Activated CD8-positive, alpha-beta memory T cell treated with anti-CD3 and anti-CD28 coated beads, Interleukin-2, amount 10 ng/mL, durations not matched to agents 7 days and 5 days (primary cell): ENCODE data around the gene TRPV6. TPM values are rescaled to one million over a fixed set of nuclear protein-coding genes. Genes with fewer than 3 reads are reported as not detected.
A peak's percentile ranks its signal among the peaks of the same experiment; 100 is the strongest.

Source experiments
- ATAC-seq: fragments of 150-1000 bp; cut with Tn5 transposase; one replicate; pipeline ENCODE4 v1.10.0; 2021; ENCODE audit warnings: moderate library complexity
- CTCF ChIA-PET: fragments of 350-600 bp; sonication (Branson Sonifier 250); formaldehyde crosslinking; loops from one replicate; lab custom pipeline; 2021; ENCODE audit warnings: antibody characterized with exemption; lab: Charles Lee
- DNase-seq: peaks from one replicate; pipeline ENCODE4 v3.0.0-alpha.2; 2020
- H3K27ac Mint-ChIP-seq: one replicate; pipeline ENCODE4 v1.8.0; 2021; ENCODE audit warnings: mild to moderate bottlenecking, mixed read lengths
- H3K27me3 Mint-ChIP-seq: one replicate; pipeline ENCODE4 v1.8.0; 2021; ENCODE audit warnings: mixed read lengths
- H3K36me3 Mint-ChIP-seq: one replicate; pipeline ENCODE4 v1.8.0; 2021; ENCODE audit warnings: mild to moderate bottlenecking, mixed read lengths
- H3K4me1 Mint-ChIP-seq: one replicate; pipeline ENCODE4 v1.8.0; 2021; ENCODE audit warnings: mixed read lengths
- H3K4me3 Mint-ChIP-seq: one replicate; pipeline ENCODE4 v1.8.0; 2021; ENCODE audit warnings: mild to moderate bottlenecking, moderate library complexity, mixed read lengths
- H3K9me3 Mint-ChIP-seq: one replicate; pipeline ENCODE4 v1.8.0; 2022; ENCODE audit warnings: low read depth, mixed read lengths
- total RNA-seq, 2 experiments: library from RNA; stranded (reverse); gene quantifications; one replicate each; pipeline ENCODE4 v1.2.3, GENCODE V29; 2021

TRPV6 gene
- total RNA-seq, 2 experiments from 2014 or later: not detected

DNA sequence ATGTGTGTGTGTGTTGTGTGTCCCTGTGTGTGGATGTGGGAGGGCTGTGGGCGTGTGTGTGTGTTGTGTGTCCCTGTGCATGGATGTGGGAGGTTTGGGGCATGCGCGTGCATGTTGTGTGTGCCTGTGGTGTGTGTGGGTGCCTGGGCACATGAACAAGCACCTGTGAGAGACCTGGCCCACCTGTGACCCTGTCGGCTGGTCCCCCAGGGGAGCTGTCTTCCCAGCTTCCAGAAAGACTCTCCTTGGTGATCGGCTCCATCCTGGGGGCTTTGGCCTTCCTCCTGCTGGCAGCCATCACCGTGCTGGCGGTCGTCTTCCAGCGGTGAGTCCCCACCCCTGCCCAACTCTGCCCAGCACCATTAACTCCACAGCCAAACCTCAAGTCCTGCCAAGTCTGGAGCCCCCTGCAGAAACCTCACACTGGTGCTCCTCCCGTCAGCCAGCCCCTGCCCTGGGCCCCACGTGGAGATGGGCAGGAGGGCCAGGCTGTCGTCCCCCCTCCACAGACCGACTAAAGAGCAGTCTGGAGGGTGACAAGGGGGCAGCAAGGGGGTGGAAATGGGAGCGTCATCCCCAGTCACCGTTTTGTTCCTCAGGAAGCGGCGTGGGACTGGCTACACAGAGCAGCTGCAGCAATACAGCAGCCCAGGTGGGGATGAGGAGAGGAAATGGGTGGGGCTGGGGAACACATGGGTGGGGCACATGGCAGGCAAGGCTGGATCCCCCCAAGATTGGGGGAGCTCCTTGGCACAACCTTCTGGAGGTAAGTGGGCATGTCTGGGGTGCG is 18.0 kb downstream of the TRPV6 start:
- CTCF ChIA-PET: interaction anchor here (1.1 to 2.0 kb wide), 2 partner anchors 9 to 13 kb away, joined by 3 to 18 read pairs; partner anchors contain the start of gene EPHB6
- Mint-ChIP-seq H3K27ac (no peak overlapping the region), H3K4me3 (no peak overlapping the region), H3K36me3 (no peaks in the 10 kb centered on the region), H3K9me3 (no peaks in the 10 kb centered on the region), H3K4me1 (no peaks in the 10 kb centered on the region), H3K27me3 (no peaks in the 10 kb centered on the region)
- DNase-seq: peak; percentile 36
- no peak for ATAC-seq

DNA sequence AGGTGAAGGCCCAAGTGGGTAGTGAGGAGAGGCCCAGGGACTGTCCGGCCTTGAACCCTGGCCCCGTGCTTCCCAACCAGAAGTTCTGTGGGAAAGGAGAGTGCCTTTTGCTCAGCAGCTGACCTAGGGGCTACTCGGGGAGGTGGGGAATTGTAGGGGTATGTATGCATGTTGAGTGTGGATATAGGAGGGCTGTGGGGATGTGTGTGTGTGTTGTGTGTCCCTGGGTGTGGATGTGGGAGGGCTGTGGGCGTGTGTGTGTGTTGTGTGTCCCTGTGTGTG is 18.5 kb downstream of the TRPV6 start:
- DNase-seq: no peak
- no peaks in the 10 kb centered on the region for H3K36me3 Mint-ChIP-seq
- CTCF ChIA-PET: interaction anchor here (1.1 to 2.0 kb wide), 3 partner anchors 8 to 15 kb away, joined by 3 to 18 read pairs (median 4); partner anchors contain the start of gene EPHB6

DNA sequence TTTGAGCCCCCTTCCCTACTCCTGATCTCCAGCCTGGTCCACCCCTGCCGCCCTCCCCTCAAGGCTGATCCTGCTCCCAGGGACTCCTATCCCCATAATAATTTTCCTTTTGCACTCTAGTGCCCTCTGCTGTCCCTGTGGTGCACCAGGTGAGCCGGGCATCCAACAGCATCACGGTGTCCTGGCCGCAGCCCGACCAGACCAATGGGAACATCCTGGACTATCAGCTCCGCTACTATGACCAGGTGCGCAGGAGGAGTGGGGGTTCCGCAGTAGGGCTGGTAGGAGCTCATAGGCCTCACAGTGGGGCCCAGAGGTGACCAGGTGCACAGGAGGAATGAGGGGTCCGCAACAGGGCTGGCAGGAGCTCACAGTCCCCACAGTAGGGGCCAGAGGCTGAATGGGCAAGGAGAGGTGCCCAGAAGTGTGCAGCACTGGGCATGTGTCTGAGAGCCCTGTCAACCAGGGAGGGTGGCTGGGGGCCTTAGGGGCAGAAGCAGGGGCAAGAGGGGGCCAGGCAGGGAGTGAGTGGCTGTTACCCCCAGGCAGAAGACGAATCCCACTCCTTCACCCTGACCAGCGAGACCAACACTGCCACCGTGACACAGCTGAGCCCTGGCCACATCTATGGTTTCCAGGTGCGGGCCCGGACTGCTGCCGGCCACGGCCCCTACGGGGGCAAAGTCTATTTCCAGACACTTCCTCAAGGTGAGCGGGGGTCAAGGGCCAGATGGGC is 19.0 kb downstream of the TRPV6 start:
- H3K27ac Mint-ChIP-seq: no peak overlapping the region
- H3K4me3 Mint-ChIP-seq: no peak overlapping the region
- DNase-seq (peak; percentile 35), ATAC-seq (peak; percentile 27)
- CTCF ChIA-PET: interaction anchor here (0.6 to 2.0 kb wide), 4 partner anchors 9 to 349 kb away, joined by 3 to 18 read pairs (median 5); partner anchors contain the start of gene EPHB6
- H3K9me3 Mint-ChIP-seq: no peaks in the 10 kb centered on the region
- no peaks in the 10 kb centered on the region for H3K36me3 Mint-ChIP-seq
- no peaks in the 10 kb centered on the region for H3K4me1 Mint-ChIP-seq
- no peaks in the 10 kb centered on the region for H3K27me3 Mint-ChIP-seq

More for the DNA sequence above, 18.5 kb downstream of the TRPV6 start:
- ATAC-seq: no peak
- Mint-ChIP-seq H3K27ac (no peak overlapping the region), H3K4me1 (no peaks in the 10 kb centered on the region), H3K27me3 (no peaks in the 10 kb centered on the region), H3K4me3 (no peak overlapping the region), H3K9me3 (no peaks in the 10 kb centered on the region)

DNA sequence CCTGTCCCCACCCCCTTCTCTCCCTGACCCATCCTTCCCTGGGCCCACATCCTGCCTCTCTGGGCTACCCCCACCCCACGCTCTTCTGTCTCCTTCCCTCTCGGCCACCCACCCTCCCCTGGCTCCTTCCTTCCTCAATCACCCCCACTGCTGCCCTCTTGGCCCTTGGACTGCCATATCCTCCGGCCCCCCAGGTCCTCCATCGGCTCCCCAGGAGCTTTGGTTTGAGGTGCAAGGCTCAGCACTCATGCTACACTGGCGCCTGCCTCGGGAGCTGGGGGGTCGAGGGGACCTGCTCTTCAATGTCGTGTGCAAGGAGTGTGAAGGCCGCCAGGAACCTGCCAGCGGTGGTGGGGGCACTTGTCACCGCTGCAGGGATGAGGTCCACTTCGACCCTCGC is 19.8 kb downstream of the TRPV6 start:
- no peak overlapping the region for H3K4me3 Mint-ChIP-seq
- CTCF ChIA-PET: interaction anchor here (0.6 to 2.0 kb wide), 5 partner anchors 8 to 349 kb away, joined by 3 to 18 read pairs (median 4); partner anchors contain the start of gene EPHB6
- no peaks in the 10 kb centered on the region for H3K4me1 Mint-ChIP-seq
- no peaks in the 10 kb centered on the region for H3K36me3 Mint-ChIP-seq
- no peaks in the 10 kb centered on the region for H3K9me3 Mint-ChIP-seq
- no peak overlapping the region for H3K27ac Mint-ChIP-seq
- ATAC-seq: no peak
- H3K27me3 Mint-ChIP-seq: no peaks in the 10 kb centered on the region
- peak; percentile 26 for DNase-seq

DNA sequence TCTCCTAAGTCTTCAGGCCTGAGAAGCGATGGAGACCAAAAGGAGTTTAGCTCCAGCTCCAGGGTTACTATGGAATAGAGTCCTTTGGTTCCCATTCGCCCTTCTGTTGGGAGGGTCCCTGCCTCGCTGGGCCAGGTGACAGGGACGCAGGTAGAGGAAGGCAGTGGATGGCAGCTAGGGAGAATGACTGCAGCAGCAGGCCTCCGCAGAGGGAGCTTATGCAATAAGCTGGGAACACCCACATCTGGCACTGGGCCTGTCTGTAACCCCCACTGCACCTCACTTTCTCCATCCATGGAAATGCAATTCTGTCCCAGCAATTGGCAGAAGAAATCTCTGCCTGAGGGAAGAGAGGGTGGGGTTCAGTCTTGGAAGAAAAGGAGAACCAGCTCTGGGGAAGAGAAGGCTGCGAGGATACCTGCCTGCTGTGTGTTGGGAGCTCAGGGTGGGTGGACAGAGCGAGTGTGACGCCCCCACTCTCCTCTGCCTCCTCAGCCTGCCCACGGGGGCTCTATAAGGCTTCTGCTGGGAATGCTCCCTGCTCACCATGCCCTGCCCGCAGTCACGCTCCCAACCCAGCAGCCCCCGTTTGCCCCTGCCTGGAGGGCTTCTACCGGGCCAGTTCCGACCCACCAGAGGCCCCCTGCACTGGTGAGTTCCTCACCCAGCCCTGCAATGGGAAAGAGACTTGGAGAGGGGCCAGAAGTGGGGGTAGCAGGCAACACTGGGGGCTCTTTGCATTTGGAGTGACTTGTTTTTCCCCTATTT is 20.4 kb downstream of the TRPV6 start:
- no peak overlapping the region for H3K4me3 Mint-ChIP-seq
- H3K4me1 Mint-ChIP-seq: no peaks in the 10 kb centered on the region
- H3K27ac Mint-ChIP-seq: no peak overlapping the region
- no peaks in the 10 kb centered on the region for H3K9me3 Mint-ChIP-seq
- peak; percentile 30 for DNase-seq
- peaks cover 4% of the 10 kb centered on the region for H3K27me3 Mint-ChIP-seq
- no peaks in the 10 kb centered on the region for H3K36me3 Mint-ChIP-seq
- CTCF ChIA-PET: interaction anchor here (0.8 to 1.9 kb wide), 4 partner anchors 8 to 350 kb away, joined by 3 to 6 read pairs (median 4); no protein-coding TSS in a partner anchor
- no peak for ATAC-seq

DNA sequence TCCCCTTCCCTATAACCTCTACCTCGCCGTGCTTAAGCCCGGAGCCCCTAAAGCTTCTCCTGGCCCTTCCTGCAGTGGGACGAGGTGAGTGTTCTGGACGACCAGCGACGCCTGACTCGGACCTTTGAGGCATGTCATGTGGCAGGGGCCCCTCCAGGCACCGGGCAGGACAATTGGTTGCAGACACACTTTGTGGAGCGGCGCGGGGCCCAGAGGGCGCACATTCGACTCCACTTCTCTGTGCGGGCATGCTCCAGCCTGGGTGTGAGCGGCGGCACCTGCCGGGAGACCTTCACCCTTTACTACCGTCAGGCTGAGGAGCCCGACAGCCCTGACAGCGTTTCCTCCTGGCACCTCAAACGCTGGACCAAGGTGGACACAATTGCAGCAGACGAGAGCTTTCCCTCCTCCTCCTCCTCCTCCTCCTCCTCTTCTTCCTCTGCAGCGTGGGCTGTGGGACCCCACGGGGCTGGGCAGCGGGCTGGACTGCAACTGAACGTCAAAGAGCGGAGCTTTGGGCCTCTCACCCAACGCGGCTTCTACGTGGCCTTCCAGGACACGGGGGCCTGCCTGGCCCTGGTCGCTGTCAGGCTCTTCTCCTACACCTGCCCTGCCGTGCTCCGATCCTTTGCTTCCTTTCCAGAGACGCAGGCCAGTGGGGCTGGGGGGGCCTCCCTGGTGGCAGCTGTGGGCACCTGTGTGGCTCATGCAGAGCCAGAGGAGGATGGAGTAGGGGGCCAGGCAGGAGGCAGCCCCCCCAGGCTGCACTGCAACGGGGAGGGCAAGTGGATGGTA is 21.5 kb downstream of the TRPV6 start:
- Mint-ChIP-seq H3K36me3 (no peaks in the 10 kb centered on the region), H3K27ac (no peak overlapping the region), H3K9me3 (no peaks in the 10 kb centered on the region), H3K4me1 (no peaks in the 10 kb centered on the region), H3K4me3 (no peak overlapping the region), H3K27me3 (peaks cover 4% of the 10 kb centered on the region)
- DNase-seq (peak; percentile 32), ATAC-seq (no peak)
- CTCF ChIA-PET: interaction anchor here (1.4 to 1.9 kb wide), 3 partner anchors 9 to 351 kb away, joined by 4 to 6 read pairs (median 4); no protein-coding TSS in a partner anchor

DNA sequence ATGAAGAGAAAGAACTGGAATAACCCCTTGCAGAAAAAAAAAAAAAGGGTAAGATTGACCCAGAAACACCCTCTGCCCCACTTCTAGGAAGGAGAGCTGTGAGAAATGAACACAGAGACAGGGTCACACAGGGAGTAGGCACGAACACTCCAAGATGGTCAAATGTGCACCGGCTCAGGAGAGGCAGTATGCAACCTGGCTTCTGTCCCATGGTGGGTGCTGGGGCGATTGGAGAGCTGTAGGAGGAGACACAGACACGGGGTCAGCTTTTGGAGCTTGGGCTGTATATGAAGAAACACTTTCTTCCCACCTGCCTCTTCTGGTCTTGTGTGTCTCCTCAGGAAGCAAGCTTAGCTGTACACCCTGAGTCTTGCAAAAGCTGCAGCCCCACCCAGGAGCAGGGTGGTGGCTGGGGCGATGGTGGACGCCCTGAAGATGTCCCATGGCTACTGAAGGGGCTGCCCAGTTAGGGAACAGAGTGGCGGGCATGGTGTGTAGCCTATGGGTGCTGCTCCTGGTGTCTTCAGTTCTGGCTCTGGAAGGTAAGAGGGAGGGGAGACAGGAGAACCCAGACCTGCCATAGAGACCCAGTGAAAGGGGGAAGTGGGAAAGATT is 22.7 kb downstream of the TRPV6 start:
- CTCF ChIA-PET: interaction anchor here (1.4 to 2.8 kb wide), 2 partner anchors 10 to 18 kb away, joined by 6 to 9 read pairs; no protein-coding TSS in a partner anchor
- no peak overlapping the region for H3K27ac Mint-ChIP-seq
- peak; percentile 38 for DNase-seq
- peaks cover 4% of the 10 kb centered on the region for H3K27me3 Mint-ChIP-seq
- no peaks in the 10 kb centered on the region for H3K9me3 Mint-ChIP-seq
- no peak for ATAC-seq
- no peaks in the 10 kb centered on the region for H3K4me1 Mint-ChIP-seq
- H3K4me3 Mint-ChIP-seq: no peak overlapping the region
- no peaks in the 10 kb centered on the region for H3K36me3 Mint-ChIP-seq

DNA sequence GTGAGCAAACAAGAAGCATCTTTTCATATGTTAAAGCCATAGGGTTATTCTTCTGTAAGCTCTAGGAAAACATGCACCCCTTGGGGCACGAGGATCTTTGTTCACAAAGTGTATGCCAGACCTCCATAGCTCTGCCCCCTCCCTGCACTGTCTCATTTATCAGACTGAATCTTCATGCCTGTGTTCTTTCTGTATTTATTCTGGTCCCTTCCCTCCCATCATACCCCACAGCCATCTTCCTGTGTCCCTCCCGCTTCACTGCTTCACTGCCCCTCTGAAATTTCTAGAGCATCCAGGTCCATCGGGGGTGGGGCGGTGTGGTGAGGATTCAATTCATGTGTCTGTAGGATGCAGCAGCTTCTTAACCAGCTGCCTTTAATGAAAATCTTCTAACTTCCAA is 23.2 kb downstream of the TRPV6 start:
- DNase-seq (peak; percentile 35), ATAC-seq (no peak)
- no peaks in the 10 kb centered on the region for H3K4me1 Mint-ChIP-seq
- no peak overlapping the region for H3K4me3 Mint-ChIP-seq
- CTCF ChIA-PET: interaction anchor here (1.4 to 2.8 kb wide), 2 partner anchors 11 to 18 kb away, joined by 6 to 9 read pairs; no protein-coding TSS in a partner anchor
- H3K27me3 Mint-ChIP-seq: peaks cover 4% of the 10 kb centered on the region
- H3K36me3 Mint-ChIP-seq: no peaks in the 10 kb centered on the region
- H3K27ac Mint-ChIP-seq: no peak overlapping the region
- H3K9me3 Mint-ChIP-seq: no peaks in the 10 kb centered on the region

DNA sequence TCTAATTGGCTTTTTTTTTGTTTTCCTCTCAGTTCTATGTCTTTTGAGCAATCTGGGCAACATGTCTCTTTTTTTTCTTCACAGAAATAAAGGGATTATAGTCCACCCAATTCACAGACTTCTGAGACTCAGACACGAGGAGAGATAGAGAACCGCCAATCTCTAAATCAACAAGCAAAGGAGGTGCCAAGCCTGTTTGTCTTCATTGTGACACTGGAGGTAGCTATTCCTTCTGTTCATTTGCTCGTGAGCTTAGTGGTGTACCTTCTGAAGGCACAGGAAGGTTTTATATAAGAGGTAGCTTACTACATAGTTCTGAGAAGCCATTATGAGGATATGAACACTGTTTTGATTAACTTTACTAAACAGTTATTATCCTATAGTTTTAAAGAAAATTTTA is 24.6 kb downstream of the TRPV6 start:
- Mint-ChIP-seq H3K4me1 (no peaks in the 10 kb centered on the region), H3K27ac (no peak overlapping the region), H3K4me3 (no peak overlapping the region), H3K27me3 (peaks cover 7% of the 10 kb centered on the region), H3K36me3 (no peaks in the 10 kb centered on the region), H3K9me3 (no peaks in the 10 kb centered on the region)
- CTCF ChIA-PET: interaction anchor here (0.9 to 2.8 kb wide), 6 partner anchors 12 to 341 kb away, joined by 3 to 9 read pairs (median 4); no protein-coding TSS in a partner anchor
- no peak for ATAC-seq
- no peak for DNase-seq

DNA sequence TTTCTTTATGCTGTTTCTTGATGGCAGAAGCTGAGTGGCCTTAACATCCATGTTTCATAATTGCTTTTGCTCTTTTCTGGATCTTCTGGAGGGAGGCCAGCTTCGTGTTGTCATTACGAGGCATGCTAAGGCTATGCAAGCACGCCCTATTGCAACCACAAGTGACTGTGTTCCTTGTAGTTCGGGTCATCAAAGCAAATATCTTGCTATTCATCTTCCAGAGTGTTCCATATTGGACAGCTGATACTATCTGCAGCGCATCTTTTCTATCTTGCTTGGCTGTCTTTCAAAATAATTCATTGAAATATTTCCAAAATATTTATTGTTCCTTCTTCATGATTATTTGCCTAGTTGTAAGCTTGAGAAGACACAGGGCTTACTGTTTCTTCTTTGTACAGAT is 25.7 kb downstream of the TRPV6 start:
- no peak overlapping the region for H3K27ac Mint-ChIP-seq
- no peaks in the 10 kb centered on the region for H3K9me3 Mint-ChIP-seq
- CTCF ChIA-PET: interaction anchor here (0.7 to 2.2 kb wide), 4 partner anchors 12 to 342 kb away, joined by 3 to 7 read pairs (median 4); no protein-coding TSS in a partner anchor
- ATAC-seq (no peak), DNase-seq (no peak)
- H3K4me1 Mint-ChIP-seq: no peaks in the 10 kb centered on the region
- no peaks in the 10 kb centered on the region for H3K36me3 Mint-ChIP-seq
- H3K4me3 Mint-ChIP-seq: no peak overlapping the region
- peaks cover 7% of the 10 kb centered on the region for H3K27me3 Mint-ChIP-seq

DNA sequence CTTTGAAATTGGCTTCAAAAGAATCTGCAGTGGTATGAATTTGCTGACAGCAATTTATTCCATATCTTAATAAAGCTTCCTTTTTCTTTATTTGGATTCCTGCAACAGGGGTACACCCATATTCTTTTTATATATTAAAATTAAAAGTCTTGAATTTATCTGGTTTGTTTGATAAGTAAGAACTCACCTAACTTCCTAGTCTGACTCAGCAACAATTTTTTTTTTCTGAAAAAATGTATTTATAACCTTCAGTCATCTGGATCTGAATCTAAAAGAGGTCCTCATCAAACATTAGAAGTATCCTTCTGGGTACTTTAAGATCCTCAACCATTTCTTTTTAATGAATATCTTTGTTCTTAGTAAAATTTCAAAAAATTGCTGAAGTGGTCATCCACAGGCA is 26.1 kb downstream of the TRPV6 start:
- ATAC-seq: no peak
- CTCF ChIA-PET: interaction anchor here (1.2 to 2.2 kb wide), 3 partner anchors 8 to 144 kb away, joined by 3 to 7 read pairs (median 6); no protein-coding TSS in a partner anchor
- no peak for DNase-seq
- no peaks in the 10 kb centered on the region for H3K9me3 Mint-ChIP-seq
- H3K27me3 Mint-ChIP-seq: peaks cover 7% of the 10 kb centered on the region
- no peak overlapping the region for H3K27ac Mint-ChIP-seq
- no peaks in the 10 kb centered on the region for H3K36me3 Mint-ChIP-seq
- no peak overlapping the region for H3K4me3 Mint-ChIP-seq
- no peaks in the 10 kb centered on the region for H3K4me1 Mint-ChIP-seq

DNA sequence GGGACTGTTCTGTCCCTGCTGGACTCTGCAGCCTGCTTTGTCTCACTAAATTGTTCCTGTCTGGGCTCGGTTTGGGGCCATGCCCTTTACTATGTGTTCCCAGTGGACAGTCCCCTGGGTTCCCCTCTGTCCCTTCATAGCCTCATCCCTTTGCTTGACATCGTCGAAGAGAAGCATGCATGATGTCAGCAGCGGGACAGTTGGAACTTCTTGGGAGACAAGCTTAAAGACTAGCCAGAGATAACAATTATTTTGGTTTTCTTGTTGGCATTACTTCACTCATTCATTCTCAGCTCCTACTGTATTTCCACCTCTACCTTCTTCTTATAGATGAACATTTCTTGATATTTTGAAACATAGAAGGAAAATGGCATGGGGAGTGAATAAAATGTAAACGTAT is 27.9 kb downstream of the TRPV6 start:
- H3K9me3 Mint-ChIP-seq: no peaks in the 10 kb centered on the region
- H3K36me3 Mint-ChIP-seq: no peaks in the 10 kb centered on the region
- H3K27ac Mint-ChIP-seq: no peak overlapping the region
- no peak for ATAC-seq
- CTCF ChIA-PET: interaction anchor here (0.7 to 2.2 kb wide), 4 partner anchors 9 to 358 kb away, joined by 3 to 6 read pairs (median 4); no protein-coding TSS in a partner anchor
- H3K27me3 Mint-ChIP-seq: peaks cover 7% of the 10 kb centered on the region
- H3K4me1 Mint-ChIP-seq: peaks cover 4% of the 10 kb centered on the region
- H3K4me3 Mint-ChIP-seq: no peak overlapping the region
- DNase-seq: no peak
